Activated T-helper 1 cell treated with Interleukin-2 at 50 U/mL for 16 hours (primary cell): Measurements from ENCODE around the gene HPS4.
A peak's percentile ranks its signal among the peaks of the same experiment; 100 is the strongest.
"Not testable (repeated sequence)": the region's sequence is repeated elsewhere in the genome, so short reads cannot be mapped to it uniquely, and the experiment has no call there.

Experiments used
- DNase-seq: peaks from one replicate; pipeline ENCODE4 v3.0.0-alpha.2; 2020; ENCODE audit warnings: low read depth

Gene HPS4

GRCh38 chr22:26483439-26484359 is at the start of gene HPS4, which contains the start of gene SRRD:
HPS4 (minus strand) TSS chr22:26483783; CDS start chr22:26481762, 2,021 bp downstream.
SRRD (plus strand) TSS chr22:26483877; CDS start chr22:26483891, 14 bp downstream.
- DNase-seq, result peak; percentile 92

GRCh38 chr22:26529345-26529744 is 45.8 kb upstream of the HPS4 start:
- DNase-seq, result no peak

GRCh38 chr22:26528518-26528917 is 44.9 kb upstream of the HPS4 start:
- not testable (repeated sequence) for DNase-seq

GRCh38 chr22:26527574-26528465 is 44.2 kb upstream of the HPS4 start:
- no peak for DNase-seq

GRCh38 chr22:26527167-26527566 is 43.6 kb upstream of the HPS4 start:
- no peak for DNase-seq

GRCh38 chr22:26525946-26526564 is 42.5 kb upstream of the HPS4 start:
- DNase-seq, result no peak

GRCh38 chr22:26524870-26525269 is 41.3 kb upstream of the HPS4 start:
- no peak for DNase-seq

GRCh38 chr22:26522592-26522991 is 39.0 kb upstream of the HPS4 start:
- no peak for DNase-seq

GRCh38 chr22:26522012-26522411 is 38.4 kb upstream of the HPS4 start:
- no peak for DNase-seq

- no peak for DNase-seq
Measured at GRCh38 chr22:26517429-26517828, 33.8 kb upstream of the HPS4 start.

- DNase-seq, result no peak
Measured at GRCh38 chr22:26516503-26516902, 32.9 kb upstream of the HPS4 start.

GRCh38 chr22:26515931-26516330 is 32.3 kb upstream of the HPS4 start:
- no peak for DNase-seq

- no peak for DNase-seq
Measured at GRCh38 chr22:26514419-26515161, 31.0 kb upstream of the HPS4 start.

- no peak for DNase-seq
Measured at GRCh38 chr22:26513838-26514237, 30.3 kb upstream of the HPS4 start.

- peak; percentile 83 for DNase-seq
Measured at GRCh38 chr22:26512149-26512793, 28.7 kb upstream of the HPS4 start, which contains the start of gene TFIP11. TFIP11 (minus strand) TSS chr22:26512473; CDS start chr22:26510272, 2,201 bp downstream.

- DNase-seq, result no peak
Measured at GRCh38 chr22:26508148-26508547, 24.6 kb upstream of the HPS4 start.

GRCh38 chr22:26503758-26504157 is 20.2 kb upstream of the HPS4 start:
- DNase-seq, result no peak

GRCh38 chr22:26502688-26503561 is 19.3 kb upstream of the HPS4 start:
- DNase-seq, result peak; percentile 22

- no peak for DNase-seq
Measured at GRCh38 chr22:26501996-26502395, 18.4 kb upstream of the HPS4 start.

- DNase-seq, result no peak
Measured at GRCh38 chr22:26499188-26499703, 15.7 kb upstream of the HPS4 start.
